Hepatocyte (in vitro differentiated cells): Measurements from ENCODE around the gene THSD7B. TPM values are rescaled to one million over a fixed set of nuclear protein-coding genes. Genes with fewer than 3 reads are reported as not detected.

ENCODE experiments used
- DNase-seq: peaks from one replicate; pipeline ENCODE4 v3.0.0-alpha.2; 2016; ENCODE audit warnings: low spot score
- H2AFZ ChIP-seq: fragments of 200-600 bp; sonication (generic); 2 replicates; pipeline ENCODE4 v1.6.0; 2016; ENCODE audit warnings: antibody characterized with exemption, mild to moderate bottlenecking
- H3K27ac ChIP-seq: fragments of 200-600 bp; sonication (generic); 2 replicates; pipeline ENCODE4 v1.5.1; 2016; ENCODE audit warnings: mild to moderate bottlenecking
- H3K27me3 ChIP-seq: fragments of 200-600 bp; sonication (generic); 2 replicates; pipeline ENCODE4 v1.6.1; 2016
- H3K36me3 ChIP-seq: fragments of 200-600 bp; sonication (generic); replicated peaks from 2 replicates; pipeline ENCODE4 v1.5.1; 2016; ENCODE audit warnings: low read depth; ENCODE audit not compliant: insufficient read depth
- H3K4me1 ChIP-seq: fragments of 200-600 bp; sonication (generic); 2 replicates; pipeline ENCODE4 v1.5.1; 2016; ENCODE audit warnings: mild to moderate bottlenecking, moderate library complexity; ENCODE audit not compliant: insufficient read depth
- H3K4me2 ChIP-seq: fragments of 200-600 bp; sonication (generic); 2 replicates; pipeline ENCODE4 v1.6.0; 2016
- H3K4me3 ChIP-seq: fragments of 200-600 bp; sonication (generic); 2 replicates; pipeline ENCODE4 v1.5.1; 2016; ENCODE audit warnings: mild to moderate bottlenecking
- H3K79me2 ChIP-seq: fragments of 200-600 bp; sonication (generic); 2 replicates; pipeline ENCODE4 v1.6.0; 2017; ENCODE audit warnings: mild to moderate bottlenecking
- H3K9me2 ChIP-seq: fragments of 200-600 bp; sonication (generic); replicated peaks from 2 replicates; pipeline ENCODE4 v1.6.0; 2017; ENCODE audit warnings: mild to moderate bottlenecking; ENCODE audit not compliant: insufficient read depth
- H3K9me3 ChIP-seq: fragments of 200-600 bp; sonication (generic); 2 replicates; pipeline ENCODE4 v1.5.1; 2016; ENCODE audit warnings: low read depth, mild to moderate bottlenecking
- H4K20me1 ChIP-seq: fragments of 200-600 bp; sonication (generic); 2 replicates; pipeline ENCODE4 v1.6.0; 2016; ENCODE audit warnings: mild to moderate bottlenecking; ENCODE audit not compliant: insufficient read depth, poor library complexity, severe bottlenecking
- CTCF ChIP-seq: fragments of 200-600 bp; sonication (generic); IDR thresholded peaks from 2 replicates; pipeline ENCODE4 v1.5.1; 2016; ENCODE audit warnings: antibody characterized with exemption, mild to moderate bottlenecking; ENCODE audit not compliant: poor library complexity
- EZH2 ChIP-seq: fragments of 200-600 bp; sonication (generic); IDR thresholded peaks from 2 replicates; pipeline ENCODE4 v1.6.1; 2016; ENCODE audit warnings: antibody characterized with exemption, mild to moderate bottlenecking, borderline replicate concordance
- EZH2phosphoT487 ChIP-seq: fragments of 200-600 bp; sonication (generic); IDR thresholded peaks from one replicate; pipeline ENCODE4 v1.6.1; 2018; ENCODE audit warnings: antibody characterized with exemption, mild to moderate bottlenecking, low read depth, moderate library complexity; ENCODE audit not compliant: unreplicated experiment, severe bottlenecking
- WGBS: methylation state at CpG from one replicate; pipeline ENCODE4 v1.1.6; 2016; ENCODE audit warnings: low lambda C conversion rate; ENCODE audit errors: missing lambda C conversion rate; 5-methylcytosine and 5-hydroxymethylcytosine counted together
- polyA plus RNA-seq: library from polyadenylated mRNA; unstranded; fragments of >200 nt; fragmentation: Nextera tagmentation; extraction: Ambion mirVana; gene quantifications from 2 replicates; pipeline ENCODE4 v1.2.1, GENCODE V29; 2016
- total RNA-seq: library from RNA; depleted of rRNA; stranded (reverse); fragments of >200 nt; gene quantifications from 2 replicates; pipeline ENCODE4 v1.2.3, GENCODE V29; 2014

The THSD7B gene
- total and polyA plus RNA-seq, 2 experiments from 2014 or later, result 0.48 to 5.7 TPM

- no peak overlapping the region for H2AFZ ChIP-seq
- H3K4me3 ChIP-seq, result no peak overlapping the region
- H3K27ac ChIP-seq, result no peak overlapping the region
- H3K27me3 ChIP-seq, result no peaks in the 10 kb centered on the region
- no peaks in the 10 kb centered on the region for H3K79me2 ChIP-seq
- H3K9me3 ChIP-seq, result no peaks in the 10 kb centered on the region
- no peak overlapping the region for H3K4me2 ChIP-seq
- TF ChIP-seq EZH2phosphoT487 (no peak), EZH2 (no peak), CTCF (no peak)
- DNase-seq, result no peak
- H3K36me3 ChIP-seq, result no peaks in the 10 kb centered on the region
- no peaks in the 10 kb centered on the region for H3K4me1 ChIP-seq
- 90% methylated on average over 7 of the region's 7 CpGs for WGBS
- no peaks in the 10 kb centered on the region for H4K20me1 ChIP-seq
- H3K9me2 ChIP-seq, result no peaks in the 10 kb centered on the region
These were observed 57.9 kb downstream of the THSD7B start for GRCh38 chr2:136823291-136823690.

- 91% methylated on average over 1 of the region's 1 CpG for WGBS
- Histone ChIP-seq H4K20me1 (no peaks in the 10 kb centered on the region), H3K27me3 (no peaks in the 10 kb centered on the region), H3K9me3 (no peaks in the 10 kb centered on the region), H3K4me2 (no peak overlapping the region), H2AFZ (no peak overlapping the region), H3K4me1 (no peaks in the 10 kb centered on the region), H3K27ac (no peak overlapping the region), H3K36me3 (no peaks in the 10 kb centered on the region), H3K79me2 (no peaks in the 10 kb centered on the region), H3K9me2 (no peaks in the 10 kb centered on the region), H3K4me3 (no peak overlapping the region)
- DNase-seq, result no peak
- no peak for TF ChIP-seq EZH2
- TF ChIP-seq CTCF, result no peak
- no peak for TF ChIP-seq EZH2phosphoT487
These were observed 62.8 kb downstream of the THSD7B start for GRCh38 chr2:136828162-136828561.

- TF ChIP-seq CTCF (no peak), EZH2phosphoT487 (no peak), EZH2 (no peak)
These were observed 63.4 kb downstream of the THSD7B start for GRCh38 chr2:136828774-136829173.

GRCh38 chr2:136844546-136844945, 79.2 kb downstream of the THSD7B start:
- H3K27me3 ChIP-seq, result no peaks in the 10 kb centered on the region
- no peak overlapping the region for H3K27ac ChIP-seq
- H3K4me2 ChIP-seq, result no peak overlapping the region
- H3K4me3 ChIP-seq, result no peak overlapping the region
- H4K20me1 ChIP-seq, result no peaks in the 10 kb centered on the region
- WGBS, result 75% methylated on average over 1 of the region's 1 CpG
- no peak for DNase-seq
- H3K9me2 ChIP-seq, result no peaks in the 10 kb centered on the region
- H3K9me3 ChIP-seq, result no peaks in the 10 kb centered on the region
- H2AFZ ChIP-seq, result no peak overlapping the region
- TF ChIP-seq EZH2phosphoT487, result no peak
- no peaks in the 10 kb centered on the region for H3K36me3 ChIP-seq
- H3K4me1 ChIP-seq, result no peaks in the 10 kb centered on the region
- H3K79me2 ChIP-seq, result no peaks in the 10 kb centered on the region

More at GRCh38 chr2:136828774-136829173, 63.4 kb downstream of the THSD7B start:
- Histone ChIP-seq H3K9me2 (no peaks in the 10 kb centered on the region), H2AFZ (no peak overlapping the region), H3K9me3 (no peaks in the 10 kb centered on the region), H3K4me3 (no peak overlapping the region), H3K79me2 (no peaks in the 10 kb centered on the region), H3K27ac (no peak overlapping the region), H4K20me1 (no peaks in the 10 kb centered on the region), H3K4me2 (no peak overlapping the region), H3K27me3 (no peaks in the 10 kb centered on the region), H3K4me1 (no peaks in the 10 kb centered on the region), H3K36me3 (no peaks in the 10 kb centered on the region)
- DNase-seq, result no peak
- WGBS, result 92% methylated on average over 1 of the region's 1 CpG
